Neural cell (in vitro differentiated cells): ENCODE results near the gene CALCA.

Experiments used
- EP300 ChIP-seq: fragments of 450-650 bp; conservative IDR thresholded peaks from 2 replicates; pipeline ENCODE4 v1.6.1; 2014; ENCODE audit warnings: antibody characterized with exemption, mild to moderate bottlenecking, moderate library complexity; ENCODE audit not compliant: poor library complexity, severe bottlenecking
- POLR2AphosphoS5 ChIP-seq: IDR thresholded peaks from 2 replicates; pipeline ENCODE4 v1.6.1; 2012

GRCh38 chr11:14973621-14974514 is 1.7 kb upstream of the CALCA start:
- TF ChIP-seq EP300 (no peak), POLR2AphosphoS5 (peak; percentile 14)
